Measurements from ENCODE around the gene LMBR1.

DNA sequence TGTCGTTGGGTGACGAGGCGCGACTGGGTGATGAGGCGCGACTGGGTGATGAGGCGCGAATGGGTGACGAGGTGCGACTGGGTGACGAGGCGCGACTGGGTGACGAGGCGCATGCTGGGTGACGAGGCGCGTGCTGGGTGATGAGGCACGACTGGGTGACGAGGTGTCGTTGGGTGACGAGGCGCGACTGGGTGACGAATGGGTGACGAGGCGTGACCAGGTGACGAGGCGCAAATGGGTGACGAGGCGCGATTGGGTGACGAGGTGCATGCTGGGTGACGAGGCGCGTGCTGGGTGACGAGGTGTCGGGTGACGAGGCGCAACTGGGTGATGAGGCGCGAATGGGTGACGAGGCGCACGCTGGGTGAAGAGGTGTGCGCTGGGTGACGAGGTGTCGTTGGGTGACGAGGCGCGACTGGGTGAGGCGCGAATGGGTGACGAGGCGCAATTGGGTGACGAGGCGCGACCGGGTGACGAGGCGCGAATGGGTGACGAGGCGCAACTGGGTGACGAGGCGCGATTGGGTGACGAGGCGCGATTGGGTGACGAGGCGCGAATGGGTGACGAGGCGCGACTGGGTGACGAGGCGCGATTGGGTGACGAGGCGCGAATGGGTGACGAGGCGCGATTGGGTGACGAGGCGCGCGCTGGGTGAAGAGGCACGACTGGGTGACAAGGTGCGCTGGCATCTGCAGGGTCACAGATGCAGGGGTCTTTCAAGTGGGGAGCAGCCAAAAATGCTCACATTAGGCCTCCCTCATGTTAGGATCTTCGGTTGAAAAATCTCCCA lies 48.6 kb upstream of the LMBR1 start:
- TF ChIP-seq CTCF (IDR thresholded peaks at IDR 0.05), result no peak
- TF ChIP-seq, protein P1, sequence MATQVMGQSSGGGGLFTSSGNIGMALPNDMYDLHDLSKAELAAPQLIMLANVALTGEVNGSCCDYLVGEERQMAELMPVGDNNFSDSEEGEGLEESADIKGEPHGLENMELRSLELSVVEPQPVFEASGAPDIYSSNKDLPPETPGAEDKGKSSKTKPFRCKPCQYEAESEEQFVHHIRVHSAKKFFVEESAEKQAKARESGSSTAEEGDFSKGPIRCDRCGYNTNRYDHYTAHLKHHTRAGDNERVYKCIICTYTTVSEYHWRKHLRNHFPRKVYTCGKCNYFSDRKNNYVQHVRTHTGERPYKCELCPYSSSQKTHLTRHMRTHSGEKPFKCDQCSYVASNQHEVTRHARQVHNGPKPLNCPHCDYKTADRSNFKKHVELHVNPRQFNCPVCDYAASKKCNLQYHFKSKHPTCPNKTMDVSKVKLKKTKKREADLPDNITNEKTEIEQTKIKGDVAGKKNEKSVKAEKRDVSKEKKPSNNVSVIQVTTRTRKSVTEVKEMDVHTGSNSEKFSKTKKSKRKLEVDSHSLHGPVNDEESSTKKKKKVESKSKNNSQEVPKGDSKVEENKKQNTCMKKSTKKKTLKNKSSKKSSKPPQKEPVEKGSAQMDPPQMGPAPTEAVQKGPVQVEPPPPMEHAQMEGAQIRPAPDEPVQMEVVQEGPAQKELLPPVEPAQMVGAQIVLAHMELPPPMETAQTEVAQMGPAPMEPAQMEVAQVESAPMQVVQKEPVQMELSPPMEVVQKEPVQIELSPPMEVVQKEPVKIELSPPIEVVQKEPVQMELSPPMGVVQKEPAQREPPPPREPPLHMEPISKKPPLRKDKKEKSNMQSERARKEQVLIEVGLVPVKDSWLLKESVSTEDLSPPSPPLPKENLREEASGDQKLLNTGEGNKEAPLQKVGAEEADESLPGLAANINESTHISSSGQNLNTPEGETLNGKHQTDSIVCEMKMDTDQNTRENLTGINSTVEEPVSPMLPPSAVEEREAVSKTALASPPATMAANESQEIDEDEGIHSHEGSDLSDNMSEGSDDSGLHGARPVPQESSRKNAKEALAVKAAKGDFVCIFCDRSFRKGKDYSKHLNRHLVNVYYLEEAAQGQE (IDR thresholded peaks at IDR 0.05; ENCODE audit: insufficient read depth in 1 of 2, low read depth in 2 of 2, low read length in 1 of 2), result no peak
- no peak for TF ChIP-seq TCF7L2 (IDR thresholded peaks at IDR 0.05; ENCODE audit: low read depth, low read length)
- no peak for TF ChIP-seq POLR2AphosphoS5 (IDR thresholded peaks at IDR 0.05; ENCODE audit: low read depth, low read length)
